ENCODE measurements around the gene IRS1. TPM values are rescaled to one million over a fixed set of nuclear protein-coding genes. Genes with fewer than 3 reads are reported as not detected.
A peak's percentile ranks its signal among the peaks of the same experiment; 100 is the strongest.

IRS1 gene
- total RNA-seq, 1 experiment from 2014 or later = 15.0 TPM

DNA sequence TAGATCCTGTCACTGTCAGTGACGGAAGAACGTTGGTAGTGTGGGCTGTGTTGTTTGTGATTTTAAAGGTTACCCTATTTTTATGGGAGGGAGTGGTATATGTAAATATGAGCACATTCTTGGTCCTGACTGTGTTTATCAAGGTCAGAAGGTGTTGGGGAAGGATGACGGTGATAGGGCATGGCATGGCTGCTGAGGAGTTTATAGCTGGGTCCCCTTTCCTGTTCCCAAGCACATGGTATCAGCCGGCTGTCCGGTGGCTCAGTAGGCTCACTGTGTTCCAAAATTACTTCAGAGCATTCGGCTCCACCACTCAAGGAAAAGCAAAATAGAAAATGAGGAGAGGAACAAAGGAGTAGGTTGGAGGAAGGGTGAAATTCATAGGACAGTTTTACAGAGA is 28.6 kb downstream of the IRS1 start:
- Histone ChIP-seq H3K9ac (ENCODE audit: extremely low read depth, insufficient read length, low read length) (no peak overlapping the region), H3K27ac (ENCODE audit: insufficient read length, low read depth, low read length) (no peak overlapping the region), H2BK5ac (ENCODE audit: insufficient read length, low read length) (no peak overlapping the region), H2AK5ac (ENCODE audit: insufficient read length, low read length) (no peak overlapping the region), H2BK120ac (ENCODE audit: low read depth, low read length, poor library complexity, severe bottlenecking) (no peak overlapping the region), H4K20me1 (ENCODE audit: control insufficient read depth, insufficient read depth, insufficient read length) (no peaks in the 10 kb centered on the region), H4K5ac (ENCODE audit: insufficient read length, low read depth, low read length) (no peak overlapping the region), H3K4me1 (ENCODE audit: insufficient read depth, low read length) (no peaks in the 10 kb centered on the region), H2BK20ac (ENCODE audit: low read depth, low read length, poor library complexity, severe bottlenecking) (no peak overlapping the region), H3K23me2 (ENCODE audit: insufficient read length, low read depth, low read length, poor library complexity, severe bottlenecking) (no peaks in the 10 kb centered on the region), H4K91ac (ENCODE audit: insufficient read length, low read depth, low read length) (no peak overlapping the region), H2BK15ac (ENCODE audit: low read depth, low read length) (no peak overlapping the region), H3T11ph (ENCODE audit: low read length) (no peak overlapping the region), H2AFZ (ENCODE audit: low read length) (no peak overlapping the region), H3K4me2 (ENCODE audit: insufficient read depth, insufficient read length, low read length) (no peak overlapping the region), H3K79me2 (ENCODE audit: insufficient read depth, low read length) (no peaks in the 10 kb centered on the region; the same call in 1 of the 2 replicates), H3K14ac (ENCODE audit: insufficient read depth, low read length) (no peak overlapping the region), H3K23ac (ENCODE audit: insufficient read length, low read depth, low read length) (no peak overlapping the region), H3K79me1 (ENCODE audit: insufficient read depth, low read depth, low read length, poor library complexity, severe bottlenecking) (peaks cover 5% of the 10 kb centered on the region), H3K4ac (ENCODE audit: low read depth, low read length) (no peak overlapping the region), H3K18ac (ENCODE audit: insufficient read length, low read depth, low read length) (no peak overlapping the region), H3K9me3 (ENCODE audit: control insufficient read depth, low read depth, low read length) (no peaks in the 10 kb centered on the region), H2BK12ac (ENCODE audit: insufficient read length, low read depth, low read length) (no peak overlapping the region), H3K56ac (ENCODE audit: insufficient read length, low read depth, low read length) (no peak overlapping the region), H4K8ac (replicated peaks; ENCODE audit: insufficient read length, low read depth, low read length) (no peak overlapping the region), H3K27me3 (ENCODE audit: insufficient read depth, low read length) (no peaks in the 10 kb centered on the region)
- Mint-ChIP-seq H3K27me3 (ENCODE audit: low read depth) (no peaks in the 10 kb centered on the region), H3K4me3 (no peak overlapping the region), H3K27ac (peak overlapping the region in 1 of 3 experiments; percentile 9; a peak in 2 of 7 replicates), H3K36me3 (ENCODE audit: insufficient read depth in 1 of 3, low read depth in 3 of 3) (peaks cover 14 to 26% (median 17%) of the 10 kb centered on the region in 3 experiments), H3K9me3 (peaks cover 5 to 16% of the 10 kb centered on the region in 2 experiments; a peak in 4 of 5 replicates), H3K4me1 (peaks cover 0 to 5% of the 10 kb centered on the region in 2 experiments; a peak in 2 of 4 replicates)
- DNase-seq = no peak
- WGBS (ENCODE audit: extremely low coverage, insufficient read length, low lambda C conversion rate) = no CpG with 5 or more reads among the region's 6 CpGs
- TF ChIP-seq, protein P1, sequence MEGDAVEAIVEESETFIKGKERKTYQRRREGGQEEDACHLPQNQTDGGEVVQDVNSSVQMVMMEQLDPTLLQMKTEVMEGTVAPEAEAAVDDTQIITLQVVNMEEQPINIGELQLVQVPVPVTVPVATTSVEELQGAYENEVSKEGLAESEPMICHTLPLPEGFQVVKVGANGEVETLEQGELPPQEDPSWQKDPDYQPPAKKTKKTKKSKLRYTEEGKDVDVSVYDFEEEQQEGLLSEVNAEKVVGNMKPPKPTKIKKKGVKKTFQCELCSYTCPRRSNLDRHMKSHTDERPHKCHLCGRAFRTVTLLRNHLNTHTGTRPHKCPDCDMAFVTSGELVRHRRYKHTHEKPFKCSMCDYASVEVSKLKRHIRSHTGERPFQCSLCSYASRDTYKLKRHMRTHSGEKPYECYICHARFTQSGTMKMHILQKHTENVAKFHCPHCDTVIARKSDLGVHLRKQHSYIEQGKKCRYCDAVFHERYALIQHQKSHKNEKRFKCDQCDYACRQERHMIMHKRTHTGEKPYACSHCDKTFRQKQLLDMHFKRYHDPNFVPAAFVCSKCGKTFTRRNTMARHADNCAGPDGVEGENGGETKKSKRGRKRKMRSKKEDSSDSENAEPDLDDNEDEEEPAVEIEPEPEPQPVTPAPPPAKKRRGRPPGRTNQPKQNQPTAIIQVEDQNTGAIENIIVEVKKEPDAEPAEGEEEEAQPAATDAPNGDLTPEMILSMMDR (conservative IDR thresholded peaks at IDR 0.05) = no peak

Data from H9 (cell line).